Superior temporal gyrus (tissue), 1 donor: ENCODE results near the gene GPR39.

Experiments used
- DNase-seq: peaks from one replicate; pipeline ENCODE4 v3.0.0-alpha.2; 2016; ENCODE audit errors: extremely low spot score

GPR39 gene

GRCh38 chr2:132638313-132639040 is 221.9 kb downstream of the GPR39 start:
- DNase-seq = no peak

DNA sequence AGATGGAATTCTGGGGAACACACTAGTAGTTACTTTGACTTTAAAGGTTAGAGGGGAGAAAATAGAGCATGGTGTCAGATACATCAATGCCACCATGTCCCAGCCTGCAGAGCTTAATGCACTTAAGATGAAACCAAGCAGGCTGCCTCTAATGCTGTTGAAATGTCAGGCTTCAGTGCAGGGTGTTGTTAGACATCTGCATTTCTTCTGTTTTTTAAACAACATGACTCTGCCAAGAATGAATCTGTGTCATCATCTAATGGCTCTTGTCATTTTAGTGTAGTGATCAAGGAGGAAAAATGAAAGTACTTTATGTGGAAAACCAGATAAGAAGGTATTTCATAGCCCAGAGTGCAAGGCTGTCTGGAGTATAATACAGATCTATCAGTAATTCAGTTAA is 223.5 kb downstream of the GPR39 start:
- no peak for DNase-seq

DNA sequence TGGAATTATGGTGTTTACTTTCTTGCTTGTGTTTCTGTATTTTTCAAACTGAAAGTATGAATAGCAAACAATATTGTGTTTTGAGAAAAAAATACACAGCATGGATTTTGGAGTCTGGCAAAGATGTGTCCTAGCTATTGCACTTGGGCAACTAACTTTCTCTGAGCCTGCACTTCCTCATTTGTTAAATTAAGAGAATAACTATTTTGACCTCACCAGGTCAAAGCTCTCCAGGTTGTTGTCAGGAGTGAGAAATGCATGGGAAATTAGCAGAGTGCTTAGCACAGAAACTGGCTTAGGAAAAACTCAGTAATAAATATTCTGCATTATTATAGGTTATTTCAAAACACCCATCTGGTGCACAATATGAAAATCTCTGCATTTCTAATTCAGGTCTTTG is 225.2 kb downstream of the GPR39 start:
- no peak for DNase-seq

DNA sequence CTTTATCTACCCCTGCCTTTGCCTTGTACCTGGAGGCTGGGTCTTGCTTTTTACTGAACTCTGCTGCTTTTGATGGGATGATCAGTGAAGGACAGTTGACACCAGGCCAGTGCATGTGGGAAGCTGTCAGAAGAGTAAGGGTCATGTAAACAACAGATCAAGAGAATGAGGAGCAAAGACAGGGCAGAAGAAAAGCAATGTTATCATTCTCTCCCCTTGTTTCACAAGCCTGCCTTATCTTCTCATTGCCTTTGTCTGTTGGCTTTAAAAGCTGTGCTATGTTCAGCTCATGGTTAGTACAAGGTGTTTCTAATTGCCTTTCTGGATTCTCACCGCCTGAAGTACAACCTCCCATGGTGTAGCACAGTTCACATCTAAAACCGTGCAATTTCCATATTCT is 225.8 kb downstream of the GPR39 start:
- no peak for DNase-seq

- DNase-seq = no peak
Measured at GRCh38 chr2:132645176-132645575, 228.6 kb downstream of the GPR39 start.

- no peak for DNase-seq
Measured at GRCh38 chr2:132645722-132646539, 229.3 kb downstream of the GPR39 start.

GRCh38 chr2:132646540-132647108 is 230.0 kb downstream of the GPR39 start:
- no peak for DNase-seq

GRCh38 chr2:132651115-132652045 is 234.8 kb downstream of the GPR39 start:
- DNase-seq = peak; percentile 58

DNA sequence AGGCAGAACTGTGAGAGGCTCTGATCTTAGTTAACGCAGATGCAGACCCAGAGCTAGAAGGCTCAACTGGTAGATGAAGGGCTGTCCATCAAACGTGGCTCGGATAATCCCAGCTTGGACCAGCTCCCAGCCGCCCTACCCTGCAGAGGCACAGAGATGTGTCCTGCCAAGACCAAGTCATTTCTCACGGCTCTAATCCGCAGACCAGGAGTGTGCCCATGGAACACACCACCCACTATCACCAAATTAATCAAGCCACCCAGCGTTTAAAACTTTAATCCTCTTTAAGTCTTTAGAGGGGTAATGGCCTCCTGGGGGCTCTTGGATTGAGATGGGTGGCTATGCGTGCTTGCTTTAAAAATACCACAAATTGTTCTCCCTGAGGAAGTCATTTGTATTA is 235.9 kb downstream of the GPR39 start:
- no peak for DNase-seq

GRCh38 chr2:132654335-132654734 is 237.7 kb downstream of the GPR39 start:
- DNase-seq = no peak

GRCh38 chr2:132654968-132655367 is 238.4 kb downstream of the GPR39 start:
- DNase-seq = no peak

- no peak for DNase-seq
Measured at GRCh38 chr2:132656266-132656975, 239.8 kb downstream of the GPR39 start.

DNA sequence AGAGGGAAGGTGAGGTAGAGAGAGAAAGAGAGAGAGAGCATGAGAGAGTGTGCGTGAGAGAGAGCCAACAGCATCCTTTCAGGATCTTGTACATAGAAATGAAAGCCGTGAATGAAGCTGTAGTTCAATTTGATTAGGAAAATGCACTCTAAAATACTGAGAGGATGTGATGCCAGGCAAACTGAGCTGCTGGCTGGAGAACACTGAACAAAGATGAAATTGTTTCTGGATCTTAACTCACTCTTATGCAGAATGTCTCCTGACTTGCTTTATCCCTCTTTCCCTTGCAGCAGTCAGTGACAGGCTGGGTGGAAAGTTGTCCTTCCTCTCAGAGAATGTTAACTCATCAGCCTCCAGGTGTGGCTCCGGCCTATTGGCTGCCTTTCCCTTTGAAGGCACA is 242.7 kb downstream of the GPR39 start:
- DNase-seq = no peak

GRCh38 chr2:132662732-132663131 is 246.1 kb downstream of the GPR39 start:
- DNase-seq = no peak

DNA sequence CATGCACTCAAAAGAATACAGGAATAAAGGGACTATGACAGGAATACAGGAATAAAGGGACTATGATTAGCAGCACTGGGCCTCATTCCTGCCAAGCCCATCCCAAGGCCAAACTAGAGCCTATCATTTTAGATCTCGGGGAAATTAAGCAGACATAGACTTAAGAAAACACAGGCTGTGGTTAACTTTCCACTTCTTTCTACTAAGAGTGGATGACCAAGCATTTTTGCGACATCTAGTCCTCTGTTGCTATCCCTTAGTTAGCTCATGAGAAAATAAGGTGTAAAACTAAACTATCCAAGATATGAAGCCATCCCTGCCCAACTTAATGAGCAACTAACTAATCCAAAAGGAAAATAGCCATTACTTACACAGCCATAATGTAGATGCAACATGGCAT is 247.5 kb downstream of the GPR39 start:
- no peak for DNase-seq

- DNase-seq = no peak
Measured at GRCh38 chr2:132665401-132666140, 249.0 kb downstream of the GPR39 start.

DNA sequence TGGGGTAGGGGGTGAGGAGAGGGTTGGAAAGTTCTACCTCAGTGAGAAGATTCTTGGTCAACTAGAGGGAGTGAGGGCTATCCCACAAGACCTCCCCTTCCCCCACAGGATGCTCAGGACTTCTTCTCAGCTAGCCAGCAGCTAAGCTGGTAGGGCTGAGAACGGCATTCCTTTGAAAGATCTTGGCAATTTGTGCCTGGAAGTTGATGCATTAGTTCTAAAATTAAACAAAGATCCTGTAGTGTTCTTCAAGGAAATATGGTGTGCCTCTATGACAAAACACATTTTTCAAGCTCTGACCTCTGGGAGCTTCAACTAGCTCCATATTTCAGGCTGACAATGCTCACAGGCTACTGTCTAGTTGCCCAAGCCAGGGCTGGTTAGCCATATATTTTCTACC is 251.1 kb downstream of the GPR39 start:
- no peak for DNase-seq

DNA sequence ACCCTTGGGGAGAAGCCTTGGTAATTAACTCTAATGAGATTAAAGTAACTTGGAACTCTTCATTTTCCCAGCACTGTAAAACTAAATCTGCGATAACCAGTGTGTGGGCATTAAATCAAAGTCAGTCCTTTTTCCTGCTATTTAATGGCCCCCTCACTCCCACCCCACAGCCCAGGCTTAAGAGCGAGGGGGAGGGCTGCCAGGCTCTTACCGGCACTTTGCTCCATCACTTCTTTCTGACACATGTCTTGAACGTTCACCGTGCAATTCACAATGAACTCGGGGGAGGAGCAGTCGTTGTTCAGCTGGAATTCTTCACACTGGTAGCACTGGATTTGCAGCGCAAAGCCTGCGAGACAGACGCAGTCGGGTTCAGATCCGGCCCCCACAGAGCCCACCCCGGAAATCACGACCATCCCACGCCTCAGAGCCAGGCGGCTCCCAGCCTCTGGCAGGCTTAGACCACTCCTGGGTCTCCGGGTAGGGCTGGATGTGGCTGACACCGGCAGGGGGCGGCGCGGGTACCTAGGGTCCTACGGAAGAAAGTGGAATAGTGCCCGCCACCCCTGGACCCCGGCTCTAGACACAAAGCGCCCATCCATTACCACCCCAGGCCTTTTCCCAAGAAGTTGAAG is 251.7 kb downstream of the GPR39 start:
- DNase-seq = no peak

- DNase-seq = no peak
Measured at GRCh38 chr2:132668987-132669907, 252.6 kb downstream of the GPR39 start.
